Activated naive CD8-positive, alpha-beta T cell treated with anti-CD3 and anti-CD28 coated beads, Interleukin-2, amount 50 U/mL, for 16 hours (primary cell): ENCODE results near the gene XAGE2.

Source experiments
- DNase-seq: peaks from one replicate; pipeline ENCODE4 v3.0.0-alpha.2; 2020; ENCODE audit warnings: low read depth, low spot score

XAGE2 gene

DNA sequence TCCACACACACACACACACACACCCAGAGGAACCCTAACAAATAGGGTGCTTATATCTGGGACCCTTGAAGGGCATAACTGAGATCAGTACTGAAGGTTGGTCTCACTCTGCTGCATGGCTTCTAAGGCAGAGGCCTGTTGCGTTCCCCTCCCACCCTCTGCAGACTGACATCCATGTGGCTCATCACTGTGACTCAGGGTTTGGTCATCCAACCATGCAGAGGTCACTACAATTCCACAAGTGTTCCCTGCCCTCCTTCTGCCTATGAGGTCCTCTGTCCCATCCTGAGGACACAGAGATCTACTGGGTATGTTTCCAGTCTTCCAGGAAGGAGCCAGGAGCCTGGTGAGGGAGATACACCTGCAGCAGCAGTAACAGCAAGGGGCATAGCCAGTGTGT is 55.8 kb downstream of the XAGE2 start:
- DNase-seq: no peak
